ENCODE results near the gene VAV3. TPM values are rescaled to one million over a fixed set of nuclear protein-coding genes. Genes with fewer than 3 reads are reported as not detected.

VAV3 gene
- total RNA-seq, 2 experiments from 2014 or later = 2.3 to 8.3 TPM

DNA sequence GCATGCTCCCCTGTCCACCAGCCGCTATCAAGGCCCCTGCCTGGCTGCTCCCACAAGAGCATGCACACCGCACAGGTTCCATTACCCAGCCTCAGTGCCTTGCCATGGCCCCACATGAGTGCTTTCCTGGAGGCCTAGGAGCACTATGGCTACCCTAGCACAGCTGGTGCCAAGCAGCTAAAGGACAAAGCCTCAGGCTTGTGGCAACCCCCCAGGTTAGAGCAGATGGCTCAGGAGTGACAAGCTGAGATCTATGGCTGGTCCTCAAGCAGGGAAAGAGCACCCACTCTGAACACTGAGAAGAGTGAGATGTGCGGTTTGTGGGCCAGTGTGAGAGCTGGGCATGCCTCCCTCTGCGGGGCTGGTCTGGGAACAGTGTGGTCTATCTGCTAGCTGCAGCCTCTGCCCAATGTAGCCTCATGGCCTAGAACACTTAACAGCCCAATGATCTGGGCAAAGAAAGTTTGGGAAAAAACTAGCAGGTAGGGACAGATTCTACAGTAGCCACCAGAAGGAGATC, 129.8 kb downstream of the VAV3 start:
- no peak for TF ChIP-seq EZH2phosphoT487 (IDR thresholded peaks at IDR 0.05; ENCODE audit: borderline replicate concordance, low read depth, low read length)
- TF ChIP-seq, protein P1, sequence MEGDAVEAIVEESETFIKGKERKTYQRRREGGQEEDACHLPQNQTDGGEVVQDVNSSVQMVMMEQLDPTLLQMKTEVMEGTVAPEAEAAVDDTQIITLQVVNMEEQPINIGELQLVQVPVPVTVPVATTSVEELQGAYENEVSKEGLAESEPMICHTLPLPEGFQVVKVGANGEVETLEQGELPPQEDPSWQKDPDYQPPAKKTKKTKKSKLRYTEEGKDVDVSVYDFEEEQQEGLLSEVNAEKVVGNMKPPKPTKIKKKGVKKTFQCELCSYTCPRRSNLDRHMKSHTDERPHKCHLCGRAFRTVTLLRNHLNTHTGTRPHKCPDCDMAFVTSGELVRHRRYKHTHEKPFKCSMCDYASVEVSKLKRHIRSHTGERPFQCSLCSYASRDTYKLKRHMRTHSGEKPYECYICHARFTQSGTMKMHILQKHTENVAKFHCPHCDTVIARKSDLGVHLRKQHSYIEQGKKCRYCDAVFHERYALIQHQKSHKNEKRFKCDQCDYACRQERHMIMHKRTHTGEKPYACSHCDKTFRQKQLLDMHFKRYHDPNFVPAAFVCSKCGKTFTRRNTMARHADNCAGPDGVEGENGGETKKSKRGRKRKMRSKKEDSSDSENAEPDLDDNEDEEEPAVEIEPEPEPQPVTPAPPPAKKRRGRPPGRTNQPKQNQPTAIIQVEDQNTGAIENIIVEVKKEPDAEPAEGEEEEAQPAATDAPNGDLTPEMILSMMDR (conservative IDR thresholded peaks at IDR 0.05; ENCODE audit: low read length) = no peak
- H3K79me2 ChIP-seq (ENCODE audit: insufficient read depth, low read depth, low read length) = no peaks in the 10 kb centered on the region
- H3K4me1 ChIP-seq (ENCODE audit: insufficient read depth, low read length, poor library complexity, severe bottlenecking) = peaks cover 2% of the 10 kb centered on the region
- H2AFZ ChIP-seq (ENCODE audit: low read length) = no peak overlapping the region
- peaks cover 6% of the 10 kb centered on the region; the same call in 1 of the 2 replicates for H3K36me3 ChIP-seq (ENCODE audit: insufficient read depth, low read length)
- H3K9me3 ChIP-seq (ENCODE audit: low read length) = peaks cover 15% of the 10 kb centered on the region; the same call in 1 of the 2 replicates
- intact Hi-C loops (cut with micrococcal nuclease; ENCODE audit: unreplicated experiment) = no loop called here
- no peaks in the 10 kb centered on the region for H3K9me2 ChIP-seq (ENCODE audit: insufficient read depth, low read length)
- H3K4me3 ChIP-seq (ENCODE audit: low read depth, low read length, poor library complexity, severe bottlenecking) = no peak overlapping the region
- POLR2A ChIA-PET = interaction anchor here (0.6 kb wide), 1 partner anchor 61 kb away, joined by 3 read pairs; no protein-coding TSS in a partner anchor
- H3K27ac ChIP-seq (ENCODE audit: low read depth, low read length, poor library complexity, severe bottlenecking) = no peak overlapping the region
- no peak for DNase-seq (ENCODE audit: low spot score)
- CTCF ChIA-PET (ENCODE audit: unreplicated experiment) = interaction anchor here (0.7 kb wide), 1 partner anchor 38 kb away, joined by 3 read pairs; no protein-coding TSS in a partner anchor
- no TSS peak for BruUV-seq (replicated peaks)
- H3K4me2 ChIP-seq (ENCODE audit: low read length) = no peak overlapping the region
- no peaks in the 10 kb centered on the region for H4K20me1 ChIP-seq (ENCODE audit: insufficient read depth, low read length)

- Histone ChIP-seq H3K27ac (ENCODE audit: low read depth, low read length, poor library complexity, severe bottlenecking) (no peak overlapping the region), H3K9me3 (ENCODE audit: low read length) (peaks cover 16% of the 10 kb centered on the region; the same call in 1 of the 2 replicates), H2AFZ (ENCODE audit: low read length) (no peak overlapping the region), H3K79me2 (ENCODE audit: insufficient read depth, low read depth, low read length) (no peaks in the 10 kb centered on the region), H3K4me3 (ENCODE audit: low read depth, low read length, poor library complexity, severe bottlenecking) (no peak overlapping the region), H3K4me2 (ENCODE audit: low read length) (no peak overlapping the region), H3K36me3 (ENCODE audit: insufficient read depth, low read length) (peaks cover 6% of the 10 kb centered on the region; the same call in 1 of the 2 replicates), H3K9me2 (ENCODE audit: insufficient read depth, low read length) (no peaks in the 10 kb centered on the region), H4K20me1 (ENCODE audit: insufficient read depth, low read length) (no peaks in the 10 kb centered on the region), H3K4me1 (ENCODE audit: insufficient read depth, low read length, poor library complexity, severe bottlenecking) (peaks cover 19% of the 10 kb centered on the region)
- intact Hi-C loops (cut with micrococcal nuclease; ENCODE audit: unreplicated experiment) = no loop called here
- TF ChIP-seq EZH2phosphoT487 (IDR thresholded peaks at IDR 0.05; ENCODE audit: borderline replicate concordance, low read depth, low read length) = no peak
- CTCF ChIA-PET (ENCODE audit: unreplicated experiment) = no interaction called here
- no peak for DNase-seq (ENCODE audit: low spot score)
- no TSS peak for BruUV-seq (replicated peaks)
- POLR2A ChIA-PET = interaction anchor here (0.6 to 4.2 kb wide), 6 partner anchors 10 to 91 kb away, joined by 3 to 44 read pairs (median 4); no protein-coding TSS in a partner anchor
Observed at GRCh38 chr1:107833061-107833460, 131.9 kb downstream of the VAV3 start.

- intact Hi-C loops (cut with micrococcal nuclease; ENCODE audit: unreplicated experiment) = loop anchor here (2.0 kb wide), 1 partner anchor 47 kb away; no protein-coding TSS in a partner anchor
Observed at GRCh38 chr1:107831921-107832320, 133.1 kb downstream of the VAV3 start.

More at GRCh38 chr1:107831921-107832320, 133.1 kb downstream of the VAV3 start:
- H3K9me3 ChIP-seq (ENCODE audit: low read length) = peaks cover 5% of the 10 kb centered on the region; the same call in 1 of the 2 replicates
- no peaks in the 10 kb centered on the region for H3K36me3 ChIP-seq (ENCODE audit: insufficient read depth, low read length)
- no peaks in the 10 kb centered on the region for H3K79me2 ChIP-seq (ENCODE audit: insufficient read depth, low read depth, low read length)
- no TSS peak for BruUV-seq (replicated peaks)
- CTCF ChIA-PET (ENCODE audit: unreplicated experiment) = no interaction called here
- no peak overlapping the region for H3K4me2 ChIP-seq (ENCODE audit: low read length)
- no peak overlapping the region for H2AFZ ChIP-seq (ENCODE audit: low read length)
- no peak for DNase-seq (ENCODE audit: low spot score)
- H3K9me2 ChIP-seq (ENCODE audit: insufficient read depth, low read length) = no peaks in the 10 kb centered on the region
- no peak overlapping the region for H3K4me3 ChIP-seq (ENCODE audit: low read depth, low read length, poor library complexity, severe bottlenecking)
- TF ChIP-seq, protein P1 (conservative IDR thresholded peaks at IDR 0.05; ENCODE audit: low read length) = no peak
- no peaks in the 10 kb centered on the region for H4K20me1 ChIP-seq (ENCODE audit: insufficient read depth, low read length)
- H3K27ac ChIP-seq (ENCODE audit: low read depth, low read length, poor library complexity, severe bottlenecking) = no peak overlapping the region
- peaks cover 26% of the 10 kb centered on the region for H3K4me1 ChIP-seq (ENCODE audit: insufficient read depth, low read length, poor library complexity, severe bottlenecking)
- POLR2A ChIA-PET = interaction anchor here (0.6 to 4.2 kb wide), 7 partner anchors 11 to 891 kb away, joined by 3 to 44 read pairs (median 3); no protein-coding TSS in a partner anchor

Data from OCI-LY7 (cell line).